Kidney epithelial cell (primary cell): ENCODE data around the gene UBAP1. TPM values are rescaled to one million over a fixed set of nuclear protein-coding genes. Genes with fewer than 3 reads are reported as not detected.
A peak's percentile ranks its signal among the peaks of the same experiment; 100 is the strongest.

Source experiments
- DNase-seq: peaks from one replicate; pipeline ENCODE4 v3.0.0-alpha.2; 2010; ENCODE audit warnings: low read depth
- H3K27me3 ChIP-seq: 2 replicates; pipeline ENCODE4 v1.6.0; 2011; ENCODE audit warnings: low read length; ENCODE audit not compliant: control insufficient read depth, insufficient read depth
- H3K36me3 ChIP-seq: 2 replicates; pipeline ENCODE4 v1.5.1; 2011; ENCODE audit warnings: low read length; ENCODE audit not compliant: control insufficient read depth, insufficient read depth
- H3K4me3 ChIP-seq: 2 replicates; pipeline ENCODE4 v1.5.1; 2011; ENCODE audit warnings: low read depth, mild to moderate bottlenecking, control low read depth, low read length
- CTCF ChIP-seq: IDR thresholded peaks from 2 replicates; pipeline ENCODE4 v1.5.1; 2011; ENCODE audit warnings: mild to moderate bottlenecking, moderate library complexity, low read length, control low read depth, inconsistent platforms; ENCODE audit not compliant: insufficient read depth, poor library complexity, severe bottlenecking
- total RNA-seq: library from RNA; depleted of rRNA; stranded (reverse); fragments of >200 nt; gene quantifications from 2 replicates; pipeline ENCODE4 v1.2.3, GENCODE V29; 2015

The UBAP1 gene
- total RNA-seq, 1 donor from 2014 or later: 46.9 TPM

- Histone ChIP-seq H3K27me3 (no peaks in the 10 kb centered on the region), H3K36me3 (no peaks in the 10 kb centered on the region), H3K4me3 (no peak overlapping the region)
- TF ChIP-seq CTCF: no peak
- DNase-seq: no peak
Observed at GRCh38 chr9:34171753-34172535, 6.9 kb upstream of the UBAP1 start.

- Histone ChIP-seq H3K36me3 (no peaks in the 10 kb centered on the region), H3K27me3 (no peaks in the 10 kb centered on the region), H3K4me3 (no peak overlapping the region)
- TF ChIP-seq CTCF: no peak
- no peak for DNase-seq
Observed at GRCh38 chr9:34176089-34176488, 2.8 kb upstream of the UBAP1 start.

- DNase-seq: no peak
- Histone ChIP-seq H3K27me3 (no peaks in the 10 kb centered on the region), H3K36me3 (no peaks in the 10 kb centered on the region), H3K4me3 (peak overlapping the region; percentile 78)
- no peak for TF ChIP-seq CTCF
Observed at GRCh38 chr9:34177593-34178435, 1.0 kb upstream of the UBAP1 start.

- no peaks in the 10 kb centered on the region for H3K27me3 ChIP-seq
- peak overlapping the region; percentile 78 for H3K4me3 ChIP-seq
- no peaks in the 10 kb centered on the region for H3K36me3 ChIP-seq
- no peak for TF ChIP-seq CTCF
- no peak for DNase-seq
Observed at GRCh38 chr9:34179213-34180136, 632 bp downstream of the UBAP1 start.

- DNase-seq: peak; percentile 97
- TF ChIP-seq CTCF: no peak
- H3K36me3 ChIP-seq: no peaks in the 10 kb centered on the region
- H3K4me3 ChIP-seq: no peak overlapping the region
- no peaks in the 10 kb centered on the region for H3K27me3 ChIP-seq
Observed at GRCh38 chr9:34185778-34186551, 7.1 kb downstream of the UBAP1 start.
